WTC11 (cell line): ENCODE data around the gene SVEP1.

ENCODE experiments used
- ATF1 ChIP-seq: sonication (generic); formaldehyde crosslinking; IDR thresholded peaks from 2 replicates; pipeline ENCODE4 v1.8.1; 2023; ENCODE audit warnings: mild to moderate bottlenecking, moderate library complexity, missing genetic modification reagents
- ATF3 ChIP-seq: sonication (generic); formaldehyde crosslinking; conservative IDR thresholded peaks from 2 replicates; pipeline ENCODE4 v1.8.1; 2022; ENCODE audit warnings: mild to moderate bottlenecking, missing genetic modification reagents
- JUN ChIP-seq: sonication (generic); formaldehyde crosslinking; IDR thresholded peaks from 2 replicates; pipeline ENCODE4 v1.8.0; 2023; ENCODE audit warnings: mild to moderate bottlenecking, missing genetic modification reagents
- STAT6 ChIP-seq: sonication (generic); formaldehyde crosslinking; conservative IDR thresholded peaks from 2 replicates; pipeline ENCODE4 v1.8.1; 2023; ENCODE audit warnings: mild to moderate bottlenecking, low read depth, missing genetic modification reagents, moderate library complexity
- TP53 ChIP-seq: sonication (generic); formaldehyde crosslinking; IDR thresholded peaks from 2 replicates; pipeline ENCODE4 v1.8.1; 2023; ENCODE audit warnings: mild to moderate bottlenecking, missing genetic modification reagents
- TF ChIP-seq, protein P1 (sequence below): fragments of 250-450 bp; sonication (Bioruptor Pico); IDR thresholded peaks from 2 replicates; pipeline ENCODE4 v1.9.0; 2021; ENCODE audit warnings: moderate library complexity, mild to moderate bottlenecking, inconsistent platforms, borderline replicate concordance

GRCh38 chr9:110364451-110364850 is 215.1 kb downstream of the SVEP1 start:
- no peak for TF ChIP-seq TP53
- TF ChIP-seq JUN (CRISPR knock-in tag), result no peak
- no peak for TF ChIP-seq ATF1 (CRISPR knock-in tag)
- TF ChIP-seq, protein P1, sequence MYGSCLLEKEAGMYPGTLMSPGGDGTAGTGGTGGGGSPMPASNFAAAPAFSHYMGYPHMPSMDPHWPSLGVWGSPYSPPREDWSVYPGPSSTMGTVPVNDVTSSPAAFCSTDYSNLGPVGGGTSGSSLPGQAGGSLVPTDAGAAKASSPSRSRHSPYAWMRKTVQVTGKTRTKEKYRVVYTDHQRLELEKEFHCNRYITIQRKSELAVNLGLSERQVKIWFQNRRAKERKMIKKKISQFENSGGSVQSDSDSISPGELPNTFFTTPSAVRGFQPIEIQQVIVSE (CRISPR knock-in tag), result no peak
- no peak for TF ChIP-seq STAT6 (CRISPR knock-in tag)
- no peak for TF ChIP-seq ATF3 (CRISPR knock-in tag)
